Measurements from ENCODE around the gene SSUH2. TPM values are rescaled to one million over a fixed set of nuclear protein-coding genes. Genes with fewer than 3 reads are reported as not detected.

Gene SSUH2
- total RNA-seq, 2 donors from 2014 or later: not detected

- DNase-seq (ENCODE audit: low spot score): peak; percentile 38
- no peaks in the 10 kb centered on the region for H3K36me3 Mint-ChIP-seq
- H3K27me3 Mint-ChIP-seq: peaks cover 0 to 2% of the 10 kb centered on the region in 2 donors
- peaks cover 0 to 5% of the 10 kb centered on the region in 2 donors for H3K4me1 Mint-ChIP-seq (ENCODE audit: low read depth in 2 of 2)
- ATAC-seq: no peak
- no peak overlapping the region for H3K27ac Mint-ChIP-seq
- H3K9me3 Mint-ChIP-seq: no peaks in the 10 kb centered on the region
- no peak overlapping the region for H3K4me3 Mint-ChIP-seq
Observed at GRCh38 chr3:8624612-8625011, 20.0 kb downstream of the SSUH2 start.

DNA sequence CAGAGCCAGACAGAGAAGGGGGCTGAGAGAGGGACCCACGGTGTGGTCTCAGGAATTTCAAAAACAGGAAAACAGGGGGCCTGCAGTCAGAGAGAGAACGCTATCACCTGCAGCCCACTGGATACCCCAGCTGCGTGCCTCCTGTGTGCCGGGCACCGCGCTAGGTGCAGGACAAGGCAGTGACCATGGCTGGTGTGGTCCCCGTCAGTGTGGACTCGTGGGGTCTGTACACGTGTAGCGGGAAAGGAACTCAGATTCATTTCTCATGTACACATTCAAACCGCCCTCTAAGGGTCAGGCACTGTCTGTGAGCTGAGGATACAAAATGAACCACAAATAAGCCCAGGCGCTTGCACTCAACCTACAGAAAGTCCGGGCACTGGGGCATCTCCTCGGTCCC, 20.9 kb downstream of the SSUH2 start:
- H3K27me3 Mint-ChIP-seq: peaks cover 0 to 2% of the 10 kb centered on the region in 2 donors
- ATAC-seq: no peak
- no peaks in the 10 kb centered on the region for H3K9me3 Mint-ChIP-seq
- no peaks in the 10 kb centered on the region for H3K36me3 Mint-ChIP-seq
- H3K27ac Mint-ChIP-seq: no peak overlapping the region
- peak; percentile 53 for DNase-seq (ENCODE audit: low spot score)
- peaks cover 0 to 3% of the 10 kb centered on the region in 2 donors for H3K4me1 Mint-ChIP-seq (ENCODE audit: low read depth in 2 of 2)
- no peak overlapping the region for H3K4me3 Mint-ChIP-seq

DNA sequence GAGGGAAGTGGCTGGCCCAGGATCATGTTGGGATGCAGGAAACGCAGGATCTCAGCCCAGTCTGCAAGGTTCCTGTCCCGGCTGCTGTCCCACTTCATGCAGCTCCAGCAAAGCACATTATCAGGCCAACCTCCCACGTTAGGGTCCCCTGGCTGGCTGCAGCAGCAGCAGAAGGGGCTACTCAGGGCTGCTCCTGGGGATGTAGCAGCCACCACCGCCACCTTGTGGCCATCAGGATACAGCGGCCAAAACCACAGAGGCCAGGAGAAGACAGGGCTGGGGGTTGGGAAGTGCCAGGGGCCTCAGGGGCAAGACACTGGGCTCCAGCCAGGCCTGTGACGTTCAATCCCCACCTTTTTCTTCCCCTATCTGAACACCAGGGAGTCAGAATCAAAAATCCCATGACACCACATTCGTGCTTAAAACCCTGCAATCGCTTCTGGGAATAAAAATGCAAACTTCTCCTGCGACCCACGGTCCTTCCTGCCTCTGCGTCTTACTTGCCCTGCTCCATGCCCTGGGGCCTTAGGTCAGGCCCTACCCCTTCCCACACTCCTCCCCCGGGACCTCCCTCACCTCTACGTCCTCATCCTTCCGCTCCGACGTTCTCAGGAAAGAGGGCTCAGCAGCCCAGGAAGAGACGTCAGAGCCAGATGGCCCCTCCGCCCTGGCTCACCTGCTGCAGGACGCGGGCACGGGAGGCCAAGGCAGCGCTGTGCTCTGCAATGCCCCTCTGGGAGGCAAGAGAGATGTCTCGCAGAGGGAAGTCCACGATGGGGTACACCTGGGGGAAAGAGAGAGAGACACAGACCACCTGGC, 21.5 kb downstream of the SSUH2 start:
- DNase-seq (ENCODE audit: low spot score): no peak
- peak; percentile 55 to 63 for ATAC-seq
- H3K36me3 Mint-ChIP-seq: no peaks in the 10 kb centered on the region
- H3K4me1 Mint-ChIP-seq (ENCODE audit: low read depth in 2 of 2): peaks cover 0 to 3% of the 10 kb centered on the region in 2 donors
- no peaks in the 10 kb centered on the region for H3K9me3 Mint-ChIP-seq
- H3K27me3 Mint-ChIP-seq: peaks cover 0 to 2% of the 10 kb centered on the region in 2 donors
- H3K27ac Mint-ChIP-seq: no peak overlapping the region
- no peak overlapping the region for H3K4me3 Mint-ChIP-seq

DNA sequence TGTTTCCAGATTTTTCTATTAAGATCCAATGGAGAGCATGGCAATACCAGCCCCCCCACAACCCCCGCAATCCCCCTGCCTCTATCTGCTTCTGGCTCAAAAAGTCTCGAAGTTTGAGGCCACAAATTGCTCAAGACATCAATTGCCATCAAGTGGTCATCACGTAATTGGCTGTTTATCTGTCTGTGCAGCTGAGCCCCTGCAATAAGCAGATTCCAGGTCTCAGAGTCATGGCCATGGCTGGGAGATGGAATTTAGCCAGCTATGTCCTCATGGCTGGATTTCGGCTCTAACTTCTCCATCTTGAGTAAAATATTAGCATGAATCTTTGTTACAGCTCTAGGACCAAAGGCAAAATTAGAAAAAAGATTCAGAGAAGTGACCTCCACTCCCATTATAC, 22.7 kb downstream of the SSUH2 start:
- no peaks in the 10 kb centered on the region for H3K9me3 Mint-ChIP-seq
- ATAC-seq (no peak), DNase-seq (ENCODE audit: low spot score) (no peak)
- H3K4me1 Mint-ChIP-seq (ENCODE audit: low read depth in 2 of 2): peaks cover 0 to 3% of the 10 kb centered on the region in 2 donors
- H3K4me3 Mint-ChIP-seq: no peak overlapping the region
- H3K27ac Mint-ChIP-seq: no peak overlapping the region
- H3K27me3 Mint-ChIP-seq: peaks cover 0 to 2% of the 10 kb centered on the region in 2 donors
- no peaks in the 10 kb centered on the region for H3K36me3 Mint-ChIP-seq

DNA sequence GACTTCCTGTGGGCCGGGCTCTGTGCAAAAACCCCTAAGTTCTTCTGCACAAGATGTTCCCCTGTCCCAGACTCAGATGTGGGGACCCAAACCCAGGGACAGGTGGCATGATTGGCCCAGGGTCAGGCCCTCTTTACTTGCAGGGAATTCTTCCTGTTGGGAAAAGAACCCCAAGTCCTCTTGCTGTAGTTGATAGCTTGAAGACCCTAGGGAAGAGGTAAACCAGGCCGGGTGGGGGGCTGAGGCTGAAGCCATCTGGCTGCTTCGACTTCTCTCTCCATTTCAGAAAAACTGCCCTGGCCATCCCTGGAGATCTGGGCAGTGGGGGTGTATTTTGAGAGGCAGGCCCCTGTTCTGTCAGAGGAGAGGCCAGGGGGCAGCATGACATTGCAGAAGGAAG, 23.5 kb downstream of the SSUH2 start:
- ATAC-seq: no peak
- H3K4me3 Mint-ChIP-seq: no peak overlapping the region
- H3K9me3 Mint-ChIP-seq: no peaks in the 10 kb centered on the region
- peaks cover 0 to 3% of the 10 kb centered on the region in 2 donors for H3K4me1 Mint-ChIP-seq (ENCODE audit: low read depth in 2 of 2)
- H3K27me3 Mint-ChIP-seq: peaks cover 0 to 2% of the 10 kb centered on the region in 2 donors
- H3K27ac Mint-ChIP-seq: no peak overlapping the region
- no peaks in the 10 kb centered on the region for H3K36me3 Mint-ChIP-seq
- peak; percentile 56 for DNase-seq (ENCODE audit: low spot score)

GRCh38 chr3:8619548-8619947, 25.1 kb downstream of the SSUH2 start:
- Mint-ChIP-seq H3K36me3 (no peaks in the 10 kb centered on the region), H3K27me3 (peaks cover 0 to 2% of the 10 kb centered on the region in 2 donors), H3K4me3 (no peak overlapping the region), H3K4me1 (ENCODE audit: low read depth in 2 of 2) (peaks cover 0 to 3% of the 10 kb centered on the region in 2 donors), H3K27ac (no peak overlapping the region), H3K9me3 (no peaks in the 10 kb centered on the region)
- ATAC-seq (peak in 1 of 2 donors; percentile 21), DNase-seq (ENCODE audit: low spot score) (no peak)

- Mint-ChIP-seq H3K27me3 (peaks cover 0 to 2% of the 10 kb centered on the region in 2 donors), H3K36me3 (no peaks in the 10 kb centered on the region), H3K27ac (no peak overlapping the region), H3K4me1 (ENCODE audit: low read depth in 2 of 2) (peaks cover 0 to 3% of the 10 kb centered on the region in 2 donors), H3K4me3 (no peak overlapping the region), H3K9me3 (no peaks in the 10 kb centered on the region)
- ATAC-seq (no peak), DNase-seq (ENCODE audit: low spot score) (no peak)
Observed at GRCh38 chr3:8618950-8619349, 25.6 kb downstream of the SSUH2 start.

DNA sequence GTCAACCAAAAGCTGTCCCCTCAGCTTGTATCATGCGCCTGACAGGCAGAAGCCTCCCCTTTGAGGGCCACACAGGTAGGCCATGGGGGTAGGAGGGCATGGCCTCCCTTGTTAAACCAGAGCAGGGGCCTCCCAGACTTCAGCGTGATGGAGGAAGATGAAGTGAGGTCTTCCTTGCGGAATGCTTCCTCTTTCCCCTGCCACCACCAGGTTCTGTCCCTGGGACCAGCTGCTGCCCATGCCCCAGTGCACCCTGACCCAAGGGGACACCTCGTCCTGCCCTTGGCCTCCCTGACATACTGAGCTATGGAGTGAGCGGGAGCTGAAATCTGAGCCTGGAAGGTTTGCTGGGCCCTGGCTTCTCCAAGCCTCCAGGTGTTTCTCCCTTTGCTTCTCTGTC, 26.7 kb downstream of the SSUH2 start:
- Mint-ChIP-seq H3K36me3 (no peaks in the 10 kb centered on the region), H3K9me3 (no peaks in the 10 kb centered on the region), H3K4me3 (no peak overlapping the region), H3K27me3 (peaks cover 0 to 2% of the 10 kb centered on the region in 2 donors), H3K27ac (no peak overlapping the region), H3K4me1 (ENCODE audit: low read depth in 2 of 2) (no peaks in the 10 kb centered on the region)
- DNase-seq (ENCODE audit: low spot score) (peak; percentile 35), ATAC-seq (no peak)

DNA sequence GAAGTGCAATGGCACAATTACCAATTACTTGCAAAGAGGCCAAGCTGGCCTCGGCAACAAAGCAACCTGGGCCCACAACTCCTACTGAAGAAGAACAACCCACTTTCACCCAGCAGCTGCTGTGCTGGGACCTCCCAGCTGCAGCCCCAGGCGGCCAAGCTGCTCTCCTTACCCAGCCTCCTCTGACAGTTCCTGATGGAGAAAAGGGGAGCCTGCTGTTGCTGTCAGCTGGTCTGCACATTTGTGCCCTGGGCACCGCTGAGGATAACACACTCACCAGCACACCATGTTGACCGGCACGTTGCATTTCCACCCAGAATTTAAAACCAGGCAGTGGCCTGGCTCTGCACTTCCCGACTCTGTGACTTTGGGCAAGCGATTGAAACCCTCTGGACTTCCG, 33.6 kb downstream of the SSUH2 start:
- H3K27ac Mint-ChIP-seq: no peak overlapping the region
- no peak overlapping the region for H3K4me3 Mint-ChIP-seq

GRCh38 chr3:8608791-8609467, 35.7 kb downstream of the SSUH2 start:
- Mint-ChIP-seq H3K9me3 (no peaks in the 10 kb centered on the region), H3K4me1 (ENCODE audit: low read depth in 2 of 2) (no peaks in the 10 kb centered on the region), H3K36me3 (no peaks in the 10 kb centered on the region), H3K27ac (no peak overlapping the region), H3K4me3 (no peak overlapping the region), H3K27me3 (peaks cover 7 to 9% of the 10 kb centered on the region in 2 donors)
- ATAC-seq (no peak), DNase-seq (ENCODE audit: low spot score) (no peak)

More for the DNA sequence above, 33.6 kb downstream of the SSUH2 start:
- ATAC-seq (no peak), DNase-seq (ENCODE audit: low spot score) (no peak)
- peaks cover 7 to 9% of the 10 kb centered on the region in 2 donors for H3K27me3 Mint-ChIP-seq
- H3K4me1 Mint-ChIP-seq (ENCODE audit: low read depth in 2 of 2): no peaks in the 10 kb centered on the region
- no peaks in the 10 kb centered on the region for H3K36me3 Mint-ChIP-seq
- no peaks in the 10 kb centered on the region for H3K9me3 Mint-ChIP-seq

- H3K27ac Mint-ChIP-seq: no peak overlapping the region
- no peak overlapping the region for H3K4me3 Mint-ChIP-seq
- no peaks in the 10 kb centered on the region for H3K9me3 Mint-ChIP-seq
- ATAC-seq (peak; percentile 39 to 50), DNase-seq (ENCODE audit: low spot score) (no peak)
- no peaks in the 10 kb centered on the region for H3K4me1 Mint-ChIP-seq (ENCODE audit: low read depth in 2 of 2)
- no peaks in the 10 kb centered on the region for H3K36me3 Mint-ChIP-seq
- peaks cover 7 to 9% of the 10 kb centered on the region in 2 donors for H3K27me3 Mint-ChIP-seq
Observed at GRCh38 chr3:8608041-8608790, 36.4 kb downstream of the SSUH2 start.

- Mint-ChIP-seq H3K4me3 (no peak overlapping the region), H3K27me3 (peaks cover 7 to 9% of the 10 kb centered on the region in 2 donors), H3K9me3 (no peaks in the 10 kb centered on the region), H3K4me1 (ENCODE audit: low read depth in 2 of 2) (no peaks in the 10 kb centered on the region), H3K36me3 (no peaks in the 10 kb centered on the region), H3K27ac (no peak overlapping the region)
- peak; percentile 15 to 22 for ATAC-seq
- DNase-seq (ENCODE audit: low spot score): no peak
Observed at GRCh38 chr3:8607234-8608040, 37.2 kb downstream of the SSUH2 start.

DNA sequence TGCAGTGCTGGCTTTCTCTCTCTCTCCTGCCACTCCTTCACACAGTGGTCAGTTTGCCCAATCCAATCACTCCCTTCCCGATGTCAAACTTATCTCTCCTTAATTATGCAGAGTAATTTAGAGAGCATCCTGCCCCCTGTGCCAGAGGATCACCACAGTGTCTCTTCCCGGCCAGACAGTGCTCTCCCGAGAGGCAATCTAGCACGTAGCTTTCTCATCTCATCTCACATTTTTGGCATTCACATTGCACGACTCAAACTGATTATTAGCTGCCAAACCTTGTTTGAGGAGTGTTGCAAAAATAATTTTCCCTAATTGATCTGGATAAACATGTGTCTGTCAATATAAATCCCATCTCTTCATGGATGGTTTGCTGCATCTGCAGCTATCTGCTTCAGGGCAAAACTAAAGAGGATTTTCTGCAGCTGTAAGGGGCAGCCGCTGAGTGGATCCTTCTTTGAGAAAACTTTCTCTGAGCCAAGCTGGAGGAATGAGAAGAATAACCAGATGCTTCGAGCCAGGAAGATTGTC, 37.8 kb downstream of the SSUH2 start:
- DNase-seq (ENCODE audit: low spot score): no peak
- no peak overlapping the region for H3K4me3 Mint-ChIP-seq
- H3K4me1 Mint-ChIP-seq (ENCODE audit: low read depth in 2 of 2): no peaks in the 10 kb centered on the region
- no peaks in the 10 kb centered on the region for H3K9me3 Mint-ChIP-seq
- no peak overlapping the region for H3K27ac Mint-ChIP-seq
- ATAC-seq: no peak
- peaks cover 7 to 9% of the 10 kb centered on the region in 2 donors for H3K27me3 Mint-ChIP-seq
- H3K36me3 Mint-ChIP-seq: no peaks in the 10 kb centered on the region
